ENCODE data around the gene TSPAN18. TPM values are rescaled to one million over a fixed set of nuclear protein-coding genes. Genes with fewer than 3 reads are reported as not detected.

TSPAN18 gene
- total RNA-seq, 3 donors from 2014 or later: 1.0 to 2.0 (median 1.8) TPM

DNA sequence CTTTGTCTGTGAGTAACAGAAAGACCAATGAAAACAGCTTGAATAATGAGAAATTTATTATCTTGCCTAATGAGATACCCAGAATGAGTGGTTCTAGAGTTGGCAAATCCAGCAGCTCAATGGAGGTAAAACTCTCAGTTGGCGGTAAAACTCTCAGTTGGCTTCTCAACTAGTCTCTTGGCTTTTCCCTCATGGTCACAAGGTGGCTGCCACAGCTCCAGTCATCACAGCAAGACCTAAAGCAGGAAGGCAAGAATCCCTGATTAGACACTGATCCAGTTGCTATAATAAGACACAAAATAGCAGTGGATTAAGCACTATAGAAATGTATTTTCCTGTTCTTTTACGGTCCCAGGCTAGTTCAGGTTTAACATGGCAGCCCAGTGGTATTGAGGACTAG, 37.5 kb upstream of the TSPAN18 start:
- Histone ChIP-seq H3K4me3 (no peak overlapping the region), H3K27ac (no peak overlapping the region), H3K27me3 (no peaks in the 10 kb centered on the region), H3K36me3 (no peaks in the 10 kb centered on the region), H3K4me1 (no peaks in the 10 kb centered on the region), H3K9me3 (no peaks in the 10 kb centered on the region)
- intact Hi-C loops (cut with DNase I; ENCODE audit: low total_unique reads): no loop called here
- TF ChIP-seq, protein P1, sequence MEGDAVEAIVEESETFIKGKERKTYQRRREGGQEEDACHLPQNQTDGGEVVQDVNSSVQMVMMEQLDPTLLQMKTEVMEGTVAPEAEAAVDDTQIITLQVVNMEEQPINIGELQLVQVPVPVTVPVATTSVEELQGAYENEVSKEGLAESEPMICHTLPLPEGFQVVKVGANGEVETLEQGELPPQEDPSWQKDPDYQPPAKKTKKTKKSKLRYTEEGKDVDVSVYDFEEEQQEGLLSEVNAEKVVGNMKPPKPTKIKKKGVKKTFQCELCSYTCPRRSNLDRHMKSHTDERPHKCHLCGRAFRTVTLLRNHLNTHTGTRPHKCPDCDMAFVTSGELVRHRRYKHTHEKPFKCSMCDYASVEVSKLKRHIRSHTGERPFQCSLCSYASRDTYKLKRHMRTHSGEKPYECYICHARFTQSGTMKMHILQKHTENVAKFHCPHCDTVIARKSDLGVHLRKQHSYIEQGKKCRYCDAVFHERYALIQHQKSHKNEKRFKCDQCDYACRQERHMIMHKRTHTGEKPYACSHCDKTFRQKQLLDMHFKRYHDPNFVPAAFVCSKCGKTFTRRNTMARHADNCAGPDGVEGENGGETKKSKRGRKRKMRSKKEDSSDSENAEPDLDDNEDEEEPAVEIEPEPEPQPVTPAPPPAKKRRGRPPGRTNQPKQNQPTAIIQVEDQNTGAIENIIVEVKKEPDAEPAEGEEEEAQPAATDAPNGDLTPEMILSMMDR (IDR thresholded peaks at IDR 0.05): no peak
- TF ChIP-seq POLR2AphosphoS5 (IDR thresholded peaks at IDR 0.05): no peak
- DNase-seq (ENCODE audit: low spot score in 2 of 2): no peak

DNA sequence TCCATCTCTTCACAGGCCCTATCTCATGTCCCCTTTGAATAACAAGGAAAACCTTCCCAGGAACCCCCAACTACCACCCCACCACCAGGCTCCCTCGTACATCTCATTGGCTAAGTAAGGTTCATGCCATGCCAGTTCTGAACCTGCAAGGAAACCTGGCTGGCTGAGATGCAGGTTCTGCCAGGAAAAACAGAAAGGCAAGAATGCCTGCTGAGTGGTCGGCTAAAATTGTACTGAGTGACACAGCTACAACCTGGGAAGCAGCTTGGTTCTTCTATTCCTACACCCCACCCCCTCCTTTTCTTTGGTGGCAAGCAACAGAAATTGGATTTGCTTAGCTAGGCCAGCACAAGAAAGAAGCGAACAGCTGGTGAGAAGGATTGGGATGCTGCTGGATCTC, 36.1 kb upstream of the TSPAN18 start:
- TF ChIP-seq, protein P1 (IDR thresholded peaks at IDR 0.05): no peak
- no peak for TF ChIP-seq POLR2A (IDR thresholded peaks at IDR 0.05)
- no peak for TF ChIP-seq POLR2AphosphoS5 (IDR thresholded peaks at IDR 0.05)
- Histone ChIP-seq H3K9me3 (no peaks in the 10 kb centered on the region), H3K36me3 (no peaks in the 10 kb centered on the region), H3K4me1 (no peaks in the 10 kb centered on the region), H3K4me3 (no peak overlapping the region), H3K27me3 (no peaks in the 10 kb centered on the region), H3K27ac (no peak overlapping the region)
- no peak for DNase-seq (ENCODE audit: low spot score in 2 of 2)
- intact Hi-C loops (cut with DNase I; ENCODE audit: low total_unique reads): no loop called here

DNA sequence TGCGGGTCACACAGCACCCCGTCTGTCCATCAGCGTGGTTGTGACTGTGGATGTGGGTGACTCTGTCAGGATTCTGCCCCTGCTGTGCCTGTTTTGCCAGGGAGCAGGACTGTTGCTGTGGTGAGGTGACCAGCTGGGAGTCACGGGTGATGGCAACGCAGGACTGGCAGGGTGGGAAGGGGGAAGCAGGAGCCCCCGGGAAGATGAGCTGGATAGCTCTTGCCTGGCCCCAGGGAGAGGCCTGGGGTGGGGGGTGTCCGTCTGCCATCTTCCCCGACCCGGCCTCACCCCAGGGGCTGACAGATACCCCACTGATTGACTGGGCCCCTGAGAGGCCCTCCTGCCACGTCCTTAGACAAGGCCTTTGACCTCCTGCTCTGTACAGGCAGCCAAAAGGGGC, 34.3 kb upstream of the TSPAN18 start:
- Histone ChIP-seq H3K27ac (no peak overlapping the region), H3K36me3 (no peaks in the 10 kb centered on the region), H3K4me3 (no peak overlapping the region), H3K27me3 (no peaks in the 10 kb centered on the region), H3K9me3 (no peaks in the 10 kb centered on the region), H3K4me1 (no peaks in the 10 kb centered on the region)
- intact Hi-C loops (cut with DNase I; ENCODE audit: low total_unique reads): no loop called here
- TF ChIP-seq, protein P1 (IDR thresholded peaks at IDR 0.05): no peak
- TF ChIP-seq POLR2AphosphoS5 (IDR thresholded peaks at IDR 0.05) (no peak), POLR2A (IDR thresholded peaks at IDR 0.05) (no peak)
- DNase-seq (ENCODE audit: low spot score in 2 of 2): no peak

DNA sequence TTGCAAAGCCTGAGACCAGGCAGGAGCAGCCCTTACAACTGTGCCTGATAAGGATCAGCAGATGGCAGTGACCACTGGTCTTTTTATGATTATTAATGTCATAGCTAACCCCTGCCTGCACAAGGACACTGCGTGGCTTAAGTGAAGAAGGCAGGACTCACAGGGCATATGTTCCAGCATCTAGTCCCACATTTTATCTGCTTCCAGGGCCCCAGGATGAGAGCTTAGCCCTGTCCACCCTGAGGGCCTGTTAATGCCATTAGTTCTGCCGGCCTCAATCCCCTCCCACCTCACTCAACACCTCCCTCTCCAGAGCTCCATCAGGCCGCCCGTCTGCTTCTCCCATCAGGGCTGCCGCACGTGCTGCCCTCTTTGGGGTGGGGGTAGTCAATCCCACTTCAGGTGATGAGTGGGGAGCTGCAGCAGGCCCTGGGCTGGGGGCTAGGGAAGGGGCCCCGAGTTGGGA, 33.1 kb upstream of the TSPAN18 start:
- TF ChIP-seq, protein P1 (IDR thresholded peaks at IDR 0.05): no peak
- TF ChIP-seq POLR2AphosphoS5 (IDR thresholded peaks at IDR 0.05) (no peak), POLR2A (IDR thresholded peaks at IDR 0.05) (no peak)
- Histone ChIP-seq H3K4me3 (no peak overlapping the region), H3K9me3 (no peaks in the 10 kb centered on the region), H3K4me1 (no peaks in the 10 kb centered on the region), H3K36me3 (no peaks in the 10 kb centered on the region), H3K27ac (no peak overlapping the region), H3K27me3 (no peaks in the 10 kb centered on the region)
- DNase-seq (ENCODE audit: low spot score in 2 of 2): no peak
- intact Hi-C loops (cut with DNase I; ENCODE audit: low total_unique reads): no loop called here

DNA sequence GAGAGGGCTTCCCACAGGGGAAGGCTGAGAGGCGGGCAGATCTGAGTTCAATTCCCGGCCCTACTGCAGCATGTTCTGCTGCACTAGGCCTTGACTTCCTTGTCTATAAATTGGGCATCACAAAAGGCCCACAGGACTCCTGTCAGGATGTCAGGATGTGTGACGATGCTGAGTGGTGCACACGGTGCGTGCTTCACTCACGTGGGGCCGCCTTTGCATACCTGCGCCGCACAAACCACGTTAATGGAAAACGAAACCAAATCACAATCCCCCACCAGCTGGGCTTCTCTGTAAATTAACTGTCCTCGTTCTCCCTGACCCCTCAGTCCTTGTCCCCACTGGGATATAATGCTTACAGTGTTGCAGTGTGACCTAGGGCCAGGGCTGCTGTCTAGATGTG, 32.3 kb upstream of the TSPAN18 start:
- Histone ChIP-seq H3K27ac (no peak overlapping the region), H3K4me3 (no peak overlapping the region), H3K36me3 (no peaks in the 10 kb centered on the region), H3K9me3 (no peaks in the 10 kb centered on the region), H3K27me3 (no peaks in the 10 kb centered on the region), H3K4me1 (no peaks in the 10 kb centered on the region)
- no peak for DNase-seq (ENCODE audit: low spot score in 2 of 2)
- TF ChIP-seq POLR2A (IDR thresholded peaks at IDR 0.05) (no peak), POLR2AphosphoS5 (IDR thresholded peaks at IDR 0.05) (no peak)
- TF ChIP-seq, protein P1 (IDR thresholded peaks at IDR 0.05): no peak
- intact Hi-C loops (cut with DNase I; ENCODE audit: low total_unique reads): no loop called here

Measured in breast epithelium (tissue), 4 donors.